GM04504 (cell line): ENCODE data around the gene MAB21L3.

Experiments used
- DNase-seq: peaks from one replicate; pipeline ENCODE4 v3.0.0-alpha.2; 2012; ENCODE audit warnings: low read depth

Gene MAB21L3

DNA sequence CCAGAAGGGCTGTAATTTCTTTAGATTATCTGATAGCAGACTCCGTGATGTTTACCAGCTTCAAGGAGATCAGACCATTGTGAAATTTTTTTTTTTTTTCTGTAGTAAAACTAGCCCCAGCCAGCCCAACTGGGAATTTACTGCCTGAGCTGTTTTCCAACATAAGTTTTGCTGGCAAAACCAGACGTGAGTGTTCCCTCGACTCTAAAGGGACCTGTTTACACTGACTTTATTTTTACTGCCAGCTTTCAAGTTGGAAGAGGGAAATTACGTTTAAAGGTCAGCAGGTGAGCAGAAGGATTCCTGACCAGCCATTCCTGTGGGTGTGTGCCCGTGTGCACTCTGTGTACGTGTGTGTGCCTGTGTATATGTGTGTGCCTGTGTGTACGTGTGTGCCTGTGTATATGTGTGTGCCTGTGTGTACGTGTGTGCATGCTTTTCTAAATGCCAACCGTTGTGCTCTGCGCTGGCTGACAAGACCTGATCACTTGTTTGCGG is 374 bp downstream of the MAB21L3 start:
- DNase-seq: no peak

DNA sequence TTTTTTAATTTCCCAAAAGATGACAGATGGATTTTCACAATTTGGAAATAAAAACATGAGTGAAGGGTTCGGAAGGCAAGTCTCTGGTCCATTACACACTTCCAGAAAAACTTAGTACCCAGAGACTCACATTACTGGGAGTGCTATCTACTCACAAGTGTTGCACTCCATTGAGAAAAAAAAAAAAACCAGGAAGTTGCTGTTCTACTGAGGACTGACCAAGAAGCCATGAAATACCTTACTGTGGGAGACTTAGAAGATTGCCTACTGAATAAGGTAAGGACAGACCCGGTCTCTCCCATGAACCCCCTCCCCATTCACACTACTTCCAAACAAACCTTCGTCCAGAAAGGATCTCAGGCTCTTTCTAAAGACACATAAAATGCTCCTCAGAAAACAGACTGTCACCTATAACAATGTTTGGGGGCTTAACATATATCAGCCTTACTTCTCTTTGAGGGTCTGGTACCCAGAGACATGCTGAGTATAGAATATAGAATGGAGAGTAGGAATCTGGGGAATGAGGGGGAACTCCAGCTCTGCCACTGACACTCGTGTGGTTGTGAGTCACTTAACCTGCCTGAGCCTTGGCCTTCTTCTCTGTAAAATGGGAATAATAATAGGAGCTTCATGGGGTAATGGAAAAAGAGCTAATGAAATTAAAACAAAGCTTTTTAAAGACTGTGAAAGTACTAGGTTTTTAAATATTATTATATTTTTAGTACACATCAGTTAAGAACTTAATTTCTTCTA is 1.4 kb downstream of the MAB21L3 start:
- DNase-seq: no peak

DNA sequence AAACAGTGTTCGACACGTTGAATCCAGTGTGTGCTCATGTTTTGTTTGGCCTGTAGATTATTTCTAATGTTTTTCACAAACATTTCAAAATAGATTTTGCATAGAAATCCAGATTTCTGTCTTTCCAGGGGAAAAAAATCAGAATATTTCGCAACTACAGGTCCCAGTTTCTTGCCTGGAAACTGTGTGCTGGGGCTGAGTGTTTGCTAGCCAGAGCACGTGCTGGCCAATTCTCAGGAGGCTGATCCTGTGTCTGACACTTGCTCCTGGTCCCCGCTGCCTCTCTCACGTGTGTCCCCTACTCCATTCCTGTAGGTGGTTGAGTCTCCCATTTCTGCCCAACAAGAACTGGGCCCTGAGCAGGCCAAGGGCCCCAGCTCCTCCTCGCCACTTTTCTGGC is 2.4 kb downstream of the MAB21L3 start:
- DNase-seq: no peak

DNA sequence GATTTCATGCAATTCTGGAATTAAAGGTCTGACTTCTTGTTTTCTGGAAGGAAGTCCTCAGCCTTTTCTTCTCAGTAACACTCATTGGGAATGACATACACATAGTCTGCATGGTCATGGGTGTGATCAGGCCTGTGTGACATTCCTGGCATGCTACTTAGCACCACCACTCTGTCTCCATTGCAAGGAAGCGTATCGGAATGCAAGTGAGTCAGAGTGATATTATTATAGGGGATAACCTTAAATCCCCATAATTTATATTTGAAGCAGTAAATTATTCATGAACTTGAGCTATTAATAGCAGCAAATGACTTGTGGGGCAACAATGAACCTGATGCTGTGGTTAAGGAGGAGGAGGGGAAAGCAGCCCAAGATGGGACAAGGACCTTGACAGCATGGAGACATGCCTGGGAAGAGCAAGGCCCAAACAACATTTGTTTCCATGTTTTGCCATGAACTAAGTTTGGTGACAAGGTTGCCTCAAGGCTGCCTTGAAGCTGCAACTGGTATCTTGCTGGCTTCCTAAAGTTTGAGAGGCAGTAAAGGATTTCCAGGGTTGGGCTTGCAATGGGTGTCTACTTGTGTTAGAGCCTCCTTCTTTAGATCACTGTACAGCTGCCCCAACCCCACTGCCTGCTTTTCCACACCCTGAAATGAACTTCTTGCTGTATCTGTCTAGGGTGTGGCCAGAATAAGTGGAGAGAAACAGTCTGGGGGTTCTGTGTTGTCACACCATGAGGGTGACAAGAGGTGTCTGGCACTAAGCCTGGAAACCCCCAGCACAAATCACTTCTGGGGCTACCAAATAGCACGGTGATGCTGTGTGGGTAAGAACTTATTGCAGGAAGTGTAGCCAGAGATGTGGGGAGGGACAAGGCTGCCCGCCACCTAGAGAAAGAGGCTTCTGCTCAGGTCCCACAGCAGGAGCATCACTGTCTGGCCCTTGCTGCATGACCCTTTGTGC is 4.6 kb downstream of the MAB21L3 start:
- DNase-seq: peak; percentile 68

DNA sequence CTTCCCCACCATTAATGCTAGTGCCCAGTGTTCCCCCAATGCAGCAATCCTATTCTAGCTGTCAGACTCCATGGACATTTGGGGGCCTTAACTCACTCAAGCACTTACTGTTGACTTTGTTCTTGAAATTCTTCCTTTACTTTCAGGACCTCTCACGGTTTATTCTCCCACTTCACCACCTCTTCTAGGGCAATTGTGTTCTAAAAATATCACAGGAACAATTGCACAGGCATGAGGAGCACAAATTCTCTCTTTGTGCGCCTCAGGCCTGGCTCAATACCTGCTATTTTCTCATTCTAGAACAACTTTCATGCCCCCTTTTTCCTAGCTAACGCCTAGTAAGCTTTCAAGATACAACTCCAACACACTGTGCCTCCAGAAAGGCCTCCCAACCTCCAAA is 7.3 kb downstream of the MAB21L3 start:
- no peak for DNase-seq

DNA sequence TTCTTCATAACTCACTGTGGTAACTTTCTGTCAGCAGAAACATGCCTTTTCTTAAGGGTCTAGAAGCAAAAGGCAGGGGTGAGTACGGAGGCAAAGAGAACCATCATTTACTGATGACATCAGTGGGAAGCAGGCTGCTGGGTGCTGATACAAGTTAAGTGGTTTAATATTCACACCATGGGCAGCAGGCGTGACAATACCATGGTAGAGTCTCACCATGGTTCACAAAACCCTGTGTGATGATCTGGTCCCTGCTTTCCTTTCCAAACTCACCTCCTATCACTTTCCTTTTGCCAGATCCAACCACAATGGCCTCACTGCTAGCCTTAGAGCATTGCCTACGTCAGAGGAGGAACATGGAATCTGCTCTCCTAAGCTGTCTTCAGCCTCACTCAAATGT is 8.7 kb downstream of the MAB21L3 start:
- DNase-seq: no peak

DNA sequence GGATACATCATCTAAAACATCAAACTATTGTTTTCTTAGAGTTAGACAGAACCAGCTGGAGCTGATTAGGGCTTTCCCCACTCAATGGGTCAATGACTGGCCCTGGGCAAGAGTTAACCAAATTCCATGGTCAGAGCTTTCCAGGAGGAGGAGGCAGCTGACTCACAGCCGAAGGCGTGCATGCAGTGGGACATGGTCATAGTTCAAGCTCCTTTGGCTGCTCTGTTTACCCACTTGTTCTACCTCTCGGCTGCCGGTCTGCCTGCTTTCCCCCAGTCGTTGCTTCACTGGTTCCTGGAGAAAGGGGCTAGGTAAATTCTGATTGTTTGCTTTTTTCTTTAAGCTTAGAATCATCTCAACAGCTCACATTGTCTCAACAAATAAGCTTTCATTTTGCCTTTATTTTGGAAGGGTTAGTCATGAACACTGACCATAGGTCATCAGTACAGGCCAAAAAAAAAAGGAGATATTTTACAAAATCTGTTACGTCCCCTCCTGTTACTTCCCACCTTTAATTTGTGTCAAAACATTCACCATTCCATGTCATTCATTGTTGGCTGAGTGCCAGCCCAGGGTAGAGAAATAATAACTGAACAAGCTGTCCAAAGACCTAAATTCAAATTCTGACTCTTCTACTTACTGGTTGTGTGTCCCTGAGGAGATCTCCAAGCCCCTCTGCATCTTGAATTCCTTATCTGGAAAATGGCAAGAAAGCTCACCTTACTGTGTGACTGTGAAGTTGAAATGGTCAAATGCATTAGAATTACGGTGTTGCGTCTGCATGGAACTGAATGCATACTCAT is 12.0 kb downstream of the MAB21L3 start:
- peak; percentile 86 for DNase-seq

DNA sequence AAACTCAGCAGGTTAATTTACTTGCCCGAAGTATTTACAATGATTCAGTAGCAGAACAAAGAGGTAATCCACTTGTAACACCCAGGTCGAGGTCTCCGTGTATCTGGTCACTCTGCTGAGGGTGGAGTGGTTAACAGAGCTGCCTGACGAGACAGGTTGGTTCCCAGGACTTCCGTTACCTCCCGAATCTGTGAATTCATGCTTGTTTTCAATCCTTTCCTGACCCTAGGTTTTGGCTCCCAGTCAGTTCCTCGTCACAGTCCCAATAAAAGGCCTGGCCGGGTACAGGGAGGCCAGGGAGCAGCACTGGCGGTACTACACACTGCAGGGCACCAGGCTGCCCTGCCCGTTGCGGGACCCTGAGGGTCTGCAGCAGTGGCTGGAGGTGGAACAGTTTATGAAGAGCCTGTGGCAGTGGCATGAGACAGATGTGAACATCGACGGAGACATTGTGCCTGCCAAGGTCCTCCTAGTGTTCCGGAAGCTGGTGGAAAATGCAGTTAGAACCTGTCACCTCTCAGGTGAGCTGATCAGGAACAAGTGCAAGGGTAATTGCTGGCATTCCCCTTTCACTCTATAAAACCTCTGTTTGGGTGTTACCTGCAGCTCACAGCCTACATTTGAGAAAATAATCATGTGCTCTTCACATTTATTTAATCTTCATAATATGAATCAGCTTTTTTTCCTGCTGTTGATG is 12.8 kb downstream of the MAB21L3 start:
- DNase-seq: no peak

DNA sequence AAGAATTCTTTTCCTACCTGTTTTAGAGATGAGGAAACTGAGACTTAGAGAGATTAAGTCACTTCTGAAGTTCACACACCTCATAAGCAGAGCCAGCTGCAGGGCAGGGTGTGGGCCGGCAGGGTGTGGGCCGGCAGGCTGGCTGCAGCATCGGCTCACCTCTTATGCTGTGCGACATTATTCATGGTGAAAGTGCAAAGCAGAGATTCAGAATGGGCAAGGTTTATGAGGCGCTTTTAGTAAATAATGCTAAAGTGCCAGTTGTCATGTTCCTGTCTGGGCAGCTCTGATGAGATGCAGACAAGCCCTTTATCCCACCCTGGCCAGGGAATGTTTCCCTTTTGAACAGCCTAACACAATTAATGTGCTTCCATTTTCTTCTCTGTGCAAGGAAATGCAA is 14.6 kb downstream of the MAB21L3 start:
- no peak for DNase-seq

DNA sequence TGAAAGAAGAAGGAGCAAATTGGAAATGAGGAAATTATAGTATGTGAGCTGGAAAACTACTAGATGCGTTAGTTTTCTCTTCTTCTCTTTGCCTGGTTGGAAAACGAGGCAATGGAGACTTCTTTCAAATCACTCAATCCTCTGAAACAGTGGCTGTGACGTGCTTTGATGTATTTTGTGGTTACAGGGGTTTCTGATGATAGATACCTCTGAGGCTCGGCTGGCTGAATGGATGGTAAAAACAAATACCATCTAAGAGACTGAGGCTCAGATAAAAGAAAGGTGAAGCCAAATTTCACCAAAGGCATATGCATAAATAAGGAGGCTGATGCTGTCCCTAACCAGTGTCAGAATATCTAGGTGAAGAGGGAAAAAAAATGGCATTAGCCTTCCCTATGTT is 15.1 kb downstream of the MAB21L3 start:
- no peak for DNase-seq

DNA sequence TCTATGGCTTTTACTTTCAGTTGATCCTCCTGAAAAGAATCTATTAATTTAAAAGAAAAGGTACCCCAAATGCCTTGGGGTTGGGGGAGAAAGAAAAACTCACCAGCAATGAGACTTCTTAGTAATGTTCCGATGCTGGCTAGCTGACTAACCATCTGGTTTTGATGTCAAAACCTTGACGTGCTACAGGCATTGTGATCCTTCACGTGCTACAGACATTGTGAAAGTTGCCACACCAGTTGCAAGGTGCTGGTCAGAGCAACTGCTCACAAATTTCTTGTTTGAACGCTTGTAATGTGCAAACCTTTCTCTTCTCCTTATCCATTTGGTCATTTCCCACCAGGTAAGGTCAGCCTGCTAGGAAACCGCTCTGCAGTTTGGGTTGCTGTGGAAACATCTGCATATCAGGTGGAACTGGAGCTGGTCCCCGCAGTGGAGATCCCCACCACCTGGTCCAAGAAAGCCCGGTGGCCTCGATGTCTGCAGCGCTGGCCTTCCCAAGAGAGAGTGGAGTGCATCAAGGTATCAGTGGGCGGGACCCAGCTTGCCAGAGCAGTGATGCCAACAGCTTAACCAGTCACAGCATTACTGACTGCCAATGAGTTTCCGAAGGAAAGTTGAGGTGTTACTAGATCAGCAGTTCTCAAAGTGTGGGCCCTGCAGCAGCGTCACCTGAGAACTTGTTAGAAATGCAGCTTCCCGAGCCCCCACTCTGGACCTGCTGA is 16.1 kb downstream of the MAB21L3 start:
- no peak for DNase-seq

DNA sequence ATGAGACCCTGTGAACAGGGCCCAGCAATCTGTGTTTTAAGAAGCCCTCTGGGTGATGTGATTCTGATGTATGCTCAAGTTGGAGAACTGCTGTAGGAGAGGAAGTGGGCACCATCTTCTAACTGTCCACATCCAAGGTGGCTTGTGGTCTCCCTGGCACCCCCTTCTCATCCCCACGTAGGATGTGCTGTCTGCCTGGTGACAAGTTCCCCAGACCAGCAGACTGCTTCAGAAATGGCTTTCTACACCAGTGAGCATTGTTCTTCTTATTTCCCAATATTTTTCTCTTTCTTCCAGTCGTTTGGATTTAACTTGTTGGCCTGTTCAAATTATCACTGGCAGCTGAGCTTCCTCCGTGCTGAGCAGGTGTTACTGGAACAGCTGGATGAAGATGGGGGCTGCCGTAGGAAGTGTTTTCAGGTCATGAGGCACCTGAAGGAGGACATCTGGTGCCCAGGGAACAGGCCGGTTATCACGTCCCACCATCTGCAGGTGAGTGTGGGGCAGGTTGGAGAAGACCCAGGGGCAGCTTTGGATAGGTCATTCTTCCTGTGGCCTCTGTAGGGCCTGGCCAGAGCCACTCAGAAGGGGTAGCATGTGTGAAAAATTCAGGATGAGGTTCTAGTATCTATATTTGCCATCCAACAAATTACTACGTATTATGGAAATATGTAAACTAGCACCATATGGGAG is 16.8 kb downstream of the MAB21L3 start:
- DNase-seq: no peak

DNA sequence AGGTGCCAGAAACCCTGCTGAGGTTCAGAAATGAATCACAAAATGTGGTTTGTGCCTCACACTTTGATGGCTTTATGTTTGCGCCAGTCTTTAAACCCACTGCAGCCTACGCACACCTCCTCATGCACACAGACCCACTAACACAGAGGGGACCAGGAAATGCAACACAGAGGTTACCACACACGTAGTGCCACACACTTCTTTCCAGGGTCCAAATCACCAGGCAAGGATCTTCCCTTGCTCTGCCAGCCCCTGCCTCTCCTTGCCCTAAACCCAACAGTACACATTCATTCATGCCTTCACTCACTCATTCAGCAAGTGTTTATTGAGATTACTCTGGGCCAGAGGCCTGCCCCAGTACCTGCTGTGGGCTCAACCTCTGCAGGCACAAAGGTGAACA is 17.5 kb downstream of the MAB21L3 start:
- DNase-seq: no peak

DNA sequence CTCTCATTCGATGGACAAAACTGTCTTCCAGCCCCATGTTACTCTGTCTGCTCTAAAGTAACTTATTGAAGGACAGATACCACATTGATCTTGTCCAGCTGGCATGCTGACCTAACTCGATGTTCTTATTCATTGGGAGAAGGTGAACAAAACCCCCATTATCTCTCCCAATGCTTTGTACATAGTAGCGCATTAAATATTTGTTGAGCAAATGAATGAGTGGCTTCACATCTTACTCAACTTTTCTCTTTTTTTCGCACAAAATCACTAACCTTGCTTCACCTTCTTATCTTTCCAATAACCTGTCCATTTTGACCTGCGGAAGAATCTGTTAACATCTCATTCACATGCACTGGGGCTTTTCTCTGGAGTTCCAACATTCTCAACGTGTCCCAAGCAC is 18.3 kb downstream of the MAB21L3 start:
- no peak for DNase-seq

DNA sequence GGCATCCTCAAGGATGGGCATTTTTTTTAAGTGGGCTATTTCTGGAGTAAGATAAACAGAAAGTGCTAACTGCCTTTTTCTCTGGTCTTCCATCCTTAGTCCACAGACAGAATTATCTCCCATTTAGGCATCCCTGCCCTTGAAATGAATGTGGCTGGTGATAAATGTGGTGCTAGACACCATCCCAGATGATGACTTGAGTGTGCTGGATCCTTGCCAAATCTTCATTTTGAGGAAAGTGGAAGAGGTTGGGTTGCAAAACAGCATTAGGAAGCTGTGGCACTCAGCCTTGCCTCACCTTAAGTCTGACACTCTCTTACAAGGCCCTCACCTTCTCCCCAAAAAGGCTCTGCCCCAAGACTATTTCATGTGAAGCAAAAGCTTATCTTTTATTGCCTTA is 19.2 kb downstream of the MAB21L3 start:
- no peak for DNase-seq

DNA sequence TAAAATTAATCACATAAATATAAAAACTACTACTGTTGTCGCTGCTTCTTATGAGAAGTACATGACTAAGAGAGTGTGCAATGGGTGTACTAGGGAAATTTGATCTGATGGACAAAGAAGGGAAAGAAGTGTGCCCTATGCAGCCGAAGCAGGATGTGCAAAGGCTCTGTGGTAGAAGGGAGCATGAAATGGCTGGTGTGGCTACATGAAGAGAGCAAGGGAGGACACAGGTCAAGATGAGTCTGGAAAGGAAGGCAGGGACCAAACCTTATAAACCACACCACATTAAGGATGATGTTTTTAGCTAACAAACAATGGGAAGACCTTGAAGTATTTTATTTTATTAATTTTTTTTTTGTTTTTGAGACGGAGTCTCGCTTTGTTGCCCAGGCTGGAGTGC is 20.0 kb downstream of the MAB21L3 start:
- DNase-seq: no peak

DNA sequence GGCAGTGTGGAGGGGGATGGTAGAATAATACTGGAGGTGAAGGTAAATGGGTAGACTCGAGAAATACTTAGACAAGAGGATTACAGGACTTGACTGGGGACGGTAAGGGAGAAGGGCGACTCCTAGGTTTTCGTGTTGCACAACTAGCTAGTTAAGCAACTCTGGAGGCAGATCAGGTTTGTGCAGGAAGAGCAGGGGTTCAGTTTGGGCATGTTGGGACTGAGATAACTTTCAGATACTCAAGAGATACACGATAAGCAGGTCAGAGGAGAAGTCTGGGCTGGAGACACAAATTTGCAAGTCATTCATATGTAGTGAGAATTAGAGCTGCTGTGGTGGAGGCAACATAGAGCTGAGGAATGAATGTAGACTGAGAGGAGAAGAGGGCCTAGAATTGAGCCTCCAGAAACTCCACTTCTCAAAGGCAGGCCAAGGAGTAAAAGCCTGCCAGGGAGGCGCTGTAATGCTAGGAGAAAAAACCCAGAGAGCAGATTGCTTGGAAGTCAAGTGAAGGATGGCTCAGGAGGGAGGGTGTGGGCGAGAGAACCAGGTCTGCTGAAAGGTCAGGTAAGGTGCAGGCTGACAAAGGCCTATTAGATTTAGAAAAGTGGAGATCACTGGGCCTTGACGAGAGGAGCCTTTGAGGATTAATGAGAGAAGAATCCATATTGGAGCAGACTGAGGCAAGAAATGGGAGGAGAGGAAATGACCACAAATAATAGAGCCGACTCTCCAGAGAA is 20.8 kb downstream of the MAB21L3 start:
- DNase-seq: no peak

DNA sequence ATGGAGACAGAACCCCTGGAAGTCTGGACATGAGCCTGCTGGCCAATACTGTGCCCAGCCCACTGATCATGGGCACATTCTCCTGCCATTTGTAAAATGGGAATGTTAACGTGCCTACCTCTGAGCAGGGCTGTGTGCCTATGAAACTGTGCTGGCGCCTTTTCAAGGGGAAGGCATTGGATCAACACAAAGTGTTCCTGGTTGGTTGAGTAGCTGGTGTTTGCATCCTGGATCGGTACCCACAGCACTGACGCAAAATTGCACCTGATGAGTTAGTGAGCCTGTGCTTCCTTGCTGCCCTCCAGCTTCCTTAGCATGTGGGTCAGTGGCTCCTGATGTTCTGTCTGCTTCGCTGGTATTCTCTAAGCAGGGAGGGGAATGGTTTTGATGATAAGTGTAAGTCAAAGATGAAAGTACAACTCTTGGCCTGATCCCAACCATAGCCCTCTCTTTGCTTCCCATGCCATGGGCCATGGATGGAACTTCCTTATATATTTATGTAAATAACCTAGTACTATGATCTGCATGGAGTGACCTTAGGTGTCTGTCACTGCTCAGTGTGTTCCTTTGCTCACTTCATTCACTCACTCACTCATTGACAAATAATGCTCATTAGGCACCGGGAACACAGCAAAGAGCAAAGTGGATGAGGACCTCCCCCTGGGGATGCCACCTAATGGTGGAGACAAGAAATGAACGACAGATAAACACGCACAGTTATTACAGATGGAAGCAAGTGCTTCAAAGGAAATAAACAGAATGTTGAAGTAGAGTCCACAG is 22.7 kb downstream of the MAB21L3 start:
- no peak for DNase-seq

DNA sequence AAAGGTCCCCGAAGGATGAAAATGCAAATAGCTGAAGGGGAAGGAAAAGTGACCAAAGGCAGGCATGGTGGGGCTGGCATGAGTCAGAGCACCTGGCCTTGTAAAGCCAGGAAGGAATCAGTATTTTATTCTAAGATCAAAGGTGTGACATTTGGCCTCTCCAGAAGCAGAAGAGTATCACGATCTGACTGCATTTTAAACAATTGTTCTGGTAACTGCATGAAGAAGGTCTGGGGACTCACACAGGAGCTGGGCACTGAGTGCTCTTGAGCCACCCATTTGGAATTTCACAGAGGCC is 23.2 kb downstream of the MAB21L3 start:
- no peak for DNase-seq
